ENCODE measurements around the gene COPS2. TPM values are rescaled to one million over a fixed set of nuclear protein-coding genes. Genes with fewer than 3 reads are reported as not detected.

Gene COPS2
- polyA plus RNA-seq, 1 of the 3 experiments (the other 2 are of a cell fraction), result 21.3 TPM

DNA sequence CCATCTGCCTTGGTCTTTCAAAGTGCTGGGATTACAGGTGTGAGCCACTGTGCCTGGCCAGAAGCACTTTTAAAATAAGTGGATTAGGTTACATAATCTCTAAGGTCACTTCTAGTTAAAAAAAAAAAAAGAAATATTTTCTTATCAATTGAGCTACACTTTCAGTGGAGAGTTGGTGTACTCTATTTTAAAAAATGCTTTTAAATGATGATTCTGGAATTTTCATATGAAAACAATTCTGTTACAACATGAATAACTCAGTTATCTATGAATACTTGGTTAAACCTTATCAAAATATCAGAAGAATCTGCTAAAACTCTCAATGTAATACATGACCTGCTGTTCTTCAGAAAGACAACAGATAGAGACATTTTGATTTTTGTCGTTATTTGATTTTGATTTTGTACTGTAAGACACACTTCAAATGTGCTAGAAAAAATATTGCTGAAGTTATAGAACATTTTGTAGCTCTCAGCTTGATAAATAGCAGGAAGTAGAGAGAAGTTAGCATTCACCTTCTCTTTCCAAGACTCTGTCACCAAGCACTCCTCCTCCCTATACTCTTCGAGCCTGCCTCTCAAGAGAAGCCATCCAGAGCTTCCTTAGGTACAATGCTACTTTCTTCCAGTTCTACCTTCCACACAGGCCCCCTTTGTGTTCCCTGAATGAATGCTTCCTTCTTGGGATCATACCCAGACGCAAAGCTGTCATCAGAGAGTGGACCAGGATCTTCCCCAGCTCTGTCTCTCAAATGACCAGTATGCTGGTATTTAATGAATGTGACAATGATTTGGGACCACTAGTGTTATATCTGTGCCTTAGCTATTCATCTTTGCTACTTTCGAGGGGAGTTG, 61.9 kb downstream of the COPS2 start:
- no peak for DNase-seq
- Histone ChIP-seq H3K9me2 (no peaks in the 10 kb centered on the region), H3K9ac (no peak overlapping the region), H4K20me1 (ENCODE audit: insufficient read depth) (no peaks in the 10 kb centered on the region), H3K79me2 (ENCODE audit: insufficient read depth) (no peaks in the 10 kb centered on the region), H3K9me3 (no peaks in the 10 kb centered on the region), H3K36me3 (replicated peaks in 1 of 2; ENCODE audit: control insufficient read depth in 1 of 2, insufficient read depth in 2 of 2, low read length in 1 of 2) (peaks cover 0 to 5% of the 10 kb centered on the region in 2 experiments), H3K4me2 (no peak overlapping the region), H3K27ac (ENCODE audit: low read depth in 2 of 2, low read length in 1 of 2) (no peak overlapping the region), H3F3A (replicated peaks; ENCODE audit: insufficient read depth) (peaks cover 16% of the 10 kb centered on the region), H2AFZ (ENCODE audit: low read depth) (no peak overlapping the region), H3K27me3 (ENCODE audit: insufficient read depth) (no peaks in the 10 kb centered on the region), H3K4me1 (ENCODE audit: control insufficient read depth in 1 of 2, insufficient read depth in 2 of 2, low read depth in 1 of 2, low read length in 1 of 2) (no peaks in the 10 kb centered on the region; a peak in 1 of 4 replicates), H3K4me3 (ENCODE audit: low read depth in 2 of 2, low read length in 1 of 2) (no peak overlapping the region)
- TF ChIP-seq, protein P1, sequence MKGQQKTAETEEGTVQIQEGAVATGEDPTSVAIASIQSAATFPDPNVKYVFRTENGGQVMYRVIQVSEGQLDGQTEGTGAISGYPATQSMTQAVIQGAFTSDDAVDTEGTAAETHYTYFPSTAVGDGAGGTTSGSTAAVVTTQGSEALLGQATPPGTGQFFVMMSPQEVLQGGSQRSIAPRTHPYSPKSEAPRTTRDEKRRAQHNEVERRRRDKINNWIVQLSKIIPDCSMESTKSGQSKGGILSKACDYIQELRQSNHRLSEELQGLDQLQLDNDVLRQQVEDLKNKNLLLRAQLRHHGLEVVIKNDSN (IDR thresholded peaks at IDR 0.05; ENCODE audit: borderline replicate concordance, low read depth), result no peak
- TF ChIP-seq, protein P2, sequence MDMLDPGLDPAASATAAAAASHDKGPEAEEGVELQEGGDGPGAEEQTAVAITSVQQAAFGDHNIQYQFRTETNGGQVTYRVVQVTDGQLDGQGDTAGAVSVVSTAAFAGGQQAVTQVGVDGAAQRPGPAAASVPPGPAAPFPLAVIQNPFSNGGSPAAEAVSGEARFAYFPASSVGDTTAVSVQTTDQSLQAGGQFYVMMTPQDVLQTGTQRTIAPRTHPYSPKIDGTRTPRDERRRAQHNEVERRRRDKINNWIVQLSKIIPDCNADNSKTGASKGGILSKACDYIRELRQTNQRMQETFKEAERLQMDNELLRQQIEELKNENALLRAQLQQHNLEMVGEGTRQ (IDR thresholded peaks at IDR 0.05; ENCODE audit: borderline replicate concordance, low read depth, low read length), result no peak
- TF ChIP-seq TEAD4 (IDR thresholded peaks at IDR 0.05; ENCODE audit: borderline replicate concordance, insufficient read depth), result no peak
- WGBS (ENCODE audit: low lambda C conversion rate), result 92% methylated on average over 4 of the region's 4 CpGs
- ChIA-PET POLR2A (no interaction called here), CTCF (interaction anchor here (1.1 to 1.8 kb wide), 2 partner anchors 52 to 211 kb away, joined by 3 to 6 read pairs; no protein-coding TSS in a partner anchor)

DNA sequence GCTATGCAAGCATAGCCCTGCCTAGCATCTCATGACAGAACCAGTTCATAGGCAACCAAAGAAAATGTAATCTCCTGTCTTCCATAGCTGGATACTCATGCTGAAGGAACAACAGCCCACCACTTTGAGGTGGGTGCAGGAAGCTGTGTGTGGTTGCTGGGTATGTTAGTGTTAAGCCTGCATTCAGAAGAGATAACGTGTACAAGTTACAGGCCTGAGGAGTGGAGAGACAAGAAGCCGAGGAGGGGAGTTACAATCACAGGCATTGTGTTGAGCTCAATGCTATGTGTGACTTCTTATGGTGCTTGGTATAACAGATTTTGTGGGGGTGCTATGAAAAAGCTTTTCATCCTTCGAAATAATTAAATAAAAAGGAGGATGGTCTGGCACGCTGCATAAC, 66.4 kb downstream of the COPS2 start:
- H3K9me3 ChIP-seq, result no peaks in the 10 kb centered on the region
- H4K20me1 ChIP-seq (ENCODE audit: insufficient read depth), result no peaks in the 10 kb centered on the region
- ChIA-PET CTCF (no interaction called here), POLR2A (no interaction called here)
- H3K9me2 ChIP-seq, result no peaks in the 10 kb centered on the region
- no peak overlapping the region for H2AFZ ChIP-seq (ENCODE audit: low read depth)
- H3K36me3 ChIP-seq (replicated peaks in 1 of 2; ENCODE audit: control insufficient read depth in 1 of 2, insufficient read depth in 2 of 2, low read length in 1 of 2), result no peaks in the 10 kb centered on the region
- no peak overlapping the region for H3K27ac ChIP-seq (ENCODE audit: low read depth in 2 of 2, low read length in 1 of 2)
- H3F3A ChIP-seq (replicated peaks; ENCODE audit: insufficient read depth), result peaks cover 14% of the 10 kb centered on the region
- H3K79me2 ChIP-seq (ENCODE audit: insufficient read depth), result no peaks in the 10 kb centered on the region
- H3K27me3 ChIP-seq (ENCODE audit: insufficient read depth), result no peaks in the 10 kb centered on the region
- H3K9ac ChIP-seq, result no peak overlapping the region
- no peak for TF ChIP-seq MXI1 (IDR thresholded peaks at IDR 0.05; ENCODE audit: low read depth, low read length)
- TF ChIP-seq, protein P3, sequence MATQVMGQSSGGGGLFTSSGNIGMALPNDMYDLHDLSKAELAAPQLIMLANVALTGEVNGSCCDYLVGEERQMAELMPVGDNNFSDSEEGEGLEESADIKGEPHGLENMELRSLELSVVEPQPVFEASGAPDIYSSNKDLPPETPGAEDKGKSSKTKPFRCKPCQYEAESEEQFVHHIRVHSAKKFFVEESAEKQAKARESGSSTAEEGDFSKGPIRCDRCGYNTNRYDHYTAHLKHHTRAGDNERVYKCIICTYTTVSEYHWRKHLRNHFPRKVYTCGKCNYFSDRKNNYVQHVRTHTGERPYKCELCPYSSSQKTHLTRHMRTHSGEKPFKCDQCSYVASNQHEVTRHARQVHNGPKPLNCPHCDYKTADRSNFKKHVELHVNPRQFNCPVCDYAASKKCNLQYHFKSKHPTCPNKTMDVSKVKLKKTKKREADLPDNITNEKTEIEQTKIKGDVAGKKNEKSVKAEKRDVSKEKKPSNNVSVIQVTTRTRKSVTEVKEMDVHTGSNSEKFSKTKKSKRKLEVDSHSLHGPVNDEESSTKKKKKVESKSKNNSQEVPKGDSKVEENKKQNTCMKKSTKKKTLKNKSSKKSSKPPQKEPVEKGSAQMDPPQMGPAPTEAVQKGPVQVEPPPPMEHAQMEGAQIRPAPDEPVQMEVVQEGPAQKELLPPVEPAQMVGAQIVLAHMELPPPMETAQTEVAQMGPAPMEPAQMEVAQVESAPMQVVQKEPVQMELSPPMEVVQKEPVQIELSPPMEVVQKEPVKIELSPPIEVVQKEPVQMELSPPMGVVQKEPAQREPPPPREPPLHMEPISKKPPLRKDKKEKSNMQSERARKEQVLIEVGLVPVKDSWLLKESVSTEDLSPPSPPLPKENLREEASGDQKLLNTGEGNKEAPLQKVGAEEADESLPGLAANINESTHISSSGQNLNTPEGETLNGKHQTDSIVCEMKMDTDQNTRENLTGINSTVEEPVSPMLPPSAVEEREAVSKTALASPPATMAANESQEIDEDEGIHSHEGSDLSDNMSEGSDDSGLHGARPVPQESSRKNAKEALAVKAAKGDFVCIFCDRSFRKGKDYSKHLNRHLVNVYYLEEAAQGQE (IDR thresholded peaks at IDR 0.05; ENCODE audit: low read depth, low read length), result no peak
- TF ChIP-seq CHD2 (IDR thresholded peaks at IDR 0.05; ENCODE audit: low read length, partially characterized antibody), result no peak
- TF ChIP-seq RFX5 (IDR thresholded peaks at IDR 0.05; ENCODE audit: low read length), result no peak
- no peak for TF ChIP-seq EZH2phosphoT487 (IDR thresholded peaks at IDR 0.05; ENCODE audit: borderline replicate concordance, low read depth)
- TF ChIP-seq, protein P4, sequence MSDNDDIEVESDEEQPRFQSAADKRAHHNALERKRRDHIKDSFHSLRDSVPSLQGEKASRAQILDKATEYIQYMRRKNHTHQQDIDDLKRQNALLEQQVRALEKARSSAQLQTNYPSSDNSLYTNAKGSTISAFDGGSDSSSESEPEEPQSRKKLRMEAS (IDR thresholded peaks at IDR 0.05; ENCODE audit: low read depth), result no peak
- no peak for TF ChIP-seq TAF1 (IDR thresholded peaks at IDR 0.05; ENCODE audit: borderline replicate concordance, low read depth, low read length)
- TF ChIP-seq, protein P5, sequence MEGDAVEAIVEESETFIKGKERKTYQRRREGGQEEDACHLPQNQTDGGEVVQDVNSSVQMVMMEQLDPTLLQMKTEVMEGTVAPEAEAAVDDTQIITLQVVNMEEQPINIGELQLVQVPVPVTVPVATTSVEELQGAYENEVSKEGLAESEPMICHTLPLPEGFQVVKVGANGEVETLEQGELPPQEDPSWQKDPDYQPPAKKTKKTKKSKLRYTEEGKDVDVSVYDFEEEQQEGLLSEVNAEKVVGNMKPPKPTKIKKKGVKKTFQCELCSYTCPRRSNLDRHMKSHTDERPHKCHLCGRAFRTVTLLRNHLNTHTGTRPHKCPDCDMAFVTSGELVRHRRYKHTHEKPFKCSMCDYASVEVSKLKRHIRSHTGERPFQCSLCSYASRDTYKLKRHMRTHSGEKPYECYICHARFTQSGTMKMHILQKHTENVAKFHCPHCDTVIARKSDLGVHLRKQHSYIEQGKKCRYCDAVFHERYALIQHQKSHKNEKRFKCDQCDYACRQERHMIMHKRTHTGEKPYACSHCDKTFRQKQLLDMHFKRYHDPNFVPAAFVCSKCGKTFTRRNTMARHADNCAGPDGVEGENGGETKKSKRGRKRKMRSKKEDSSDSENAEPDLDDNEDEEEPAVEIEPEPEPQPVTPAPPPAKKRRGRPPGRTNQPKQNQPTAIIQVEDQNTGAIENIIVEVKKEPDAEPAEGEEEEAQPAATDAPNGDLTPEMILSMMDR (IDR thresholded peaks at IDR 0.05), result no peak
- TF ChIP-seq RAD21 (IDR thresholded peaks at IDR 0.05; ENCODE audit: low read length), result no peak
- TF ChIP-seq, protein P2 (IDR thresholded peaks at IDR 0.05; ENCODE audit: borderline replicate concordance, low read depth, low read length), result no peak
- no peak for TF ChIP-seq NFIC (IDR thresholded peaks at IDR 0.05; ENCODE audit: borderline replicate concordance)
- no peak overlapping the region for H3K4me2 ChIP-seq
- no peak overlapping the region for H3K4me3 ChIP-seq (ENCODE audit: low read depth in 2 of 2, low read length in 1 of 2)
- DNase-seq, result no peak
- H3K4me1 ChIP-seq (ENCODE audit: control insufficient read depth in 1 of 2, insufficient read depth in 2 of 2, low read depth in 1 of 2, low read length in 1 of 2), result no peaks in the 10 kb centered on the region; a peak in 1 of 4 replicates
- 84% methylated on average over 4 of the region's 4 CpGs for WGBS (ENCODE audit: low lambda C conversion rate)

Measured in SK-N-SH (cell line).